CD4-positive, alpha-beta T cell treated with Interleukin-17A for 4 hours (primary cell): ENCODE results near the gene UBR3.
"Not testable (repeated sequence)": the region's sequence is repeated elsewhere in the genome, so short reads cannot be mapped to it uniquely, and the experiment has no call there.

Source experiments
- DNase-seq: peaks from one replicate; pipeline ENCODE4 v3.0.0-alpha.2; 2020; ENCODE audit warnings: mixed read lengths

The UBR3 gene

GRCh38 chr2:169827272-169828140 lies at the start of gene UBR3:
Gene UBR3 (plus strand): TSS chr2:169827454. CDS start chr2:169827508, 54 bp downstream.
- DNase-seq: peak; percentile 94

- no peak for DNase-seq
Measured at GRCh38 chr2:169778446-169778845, 48.8 kb upstream of the UBR3 start.

GRCh38 chr2:169781249-169782013 lies 45.8 kb upstream of the UBR3 start:
- DNase-seq: no peak

GRCh38 chr2:169782513-169782912 lies 44.7 kb upstream of the UBR3 start:
- no peak for DNase-seq

GRCh38 chr2:169790581-169790980 lies 36.7 kb upstream of the UBR3 start:
- no peak for DNase-seq

- DNase-seq: no peak
Measured at GRCh38 chr2:169795181-169795580, 32.1 kb upstream of the UBR3 start.

- DNase-seq: no peak
Measured at GRCh38 chr2:169796441-169796840, 30.8 kb upstream of the UBR3 start.

GRCh38 chr2:169797601-169798000 lies 29.7 kb upstream of the UBR3 start:
- DNase-seq: no peak

GRCh38 chr2:169798397-169798717 lies 28.9 kb upstream of the UBR3 start:
- DNase-seq: no peak

GRCh38 chr2:169798718-169799592 lies 28.3 kb upstream of the UBR3 start, which contains the start of gene SSB:
Gene SSB (plus strand): TSS chr2:169798871. CDS start chr2:169800961, 2,090 bp downstream.
- peak; percentile 96 for DNase-seq

- DNase-seq: no peak
Measured at GRCh38 chr2:169803480-169803879, 23.8 kb upstream of the UBR3 start.

- no peak for DNase-seq
Measured at GRCh38 chr2:169806586-169806985, 20.7 kb upstream of the UBR3 start.

- no peak for DNase-seq
Measured at GRCh38 chr2:169808221-169808620, 19.0 kb upstream of the UBR3 start.

GRCh38 chr2:169815849-169816248 lies 11.4 kb upstream of the UBR3 start:
- no peak for DNase-seq

- not testable (repeated sequence) for DNase-seq
Measured at GRCh38 chr2:169816961-169817360, 10.3 kb upstream of the UBR3 start.

- not testable (repeated sequence) for DNase-seq
Measured at GRCh38 chr2:169817369-169817768, 9.9 kb upstream of the UBR3 start.

- no peak for DNase-seq
Measured at GRCh38 chr2:169818241-169818640, 9.0 kb upstream of the UBR3 start.

GRCh38 chr2:169819106-169819505 lies 8.1 kb upstream of the UBR3 start:
- DNase-seq: no peak

- not testable (repeated sequence) for DNase-seq
Measured at GRCh38 chr2:169820101-169820500, 7.2 kb upstream of the UBR3 start.

GRCh38 chr2:169822036-169822435 lies 5.2 kb upstream of the UBR3 start:
- DNase-seq: no peak

- DNase-seq: no peak
Measured at GRCh38 chr2:169822785-169823392, 4.4 kb upstream of the UBR3 start.

- DNase-seq: no peak
Measured at GRCh38 chr2:169823996-169824372, 3.3 kb upstream of the UBR3 start.
